Coronary artery (tissue), 2 donors: ENCODE results near the gene ZNF771.

Source experiments
- DNase-seq: peaks from one replicate; pipeline ENCODE4 v3.0.0-alpha.2; 2017; ENCODE audit warnings: low spot score
- H3K27ac ChIP-seq, 2 donors: fragments of 200-600 bp; sonication (generic); one replicate each; pipeline ENCODE4 v1.5.1; 2016 to 2019
- H3K4me3 ChIP-seq: fragments of 200-600 bp; sonication (generic); 2 replicates; pipeline ENCODE4 v1.5.1; 2016; ENCODE audit warnings: mild to moderate bottlenecking, moderate library complexity
- CTCF ChIP-seq: fragments of 200-600 bp; sonication (generic); IDR thresholded peaks from one replicate; pipeline ENCODE4 v1.5.1; 2019; ENCODE audit warnings: antibody characterized with exemption

Gene ZNF771

GRCh38 chr16:30439720-30440348 lies 32.4 kb downstream of the ZNF771 start:
- no peak for TF ChIP-seq CTCF
- H3K27ac ChIP-seq = no peak overlapping the region
- no peak for DNase-seq
- no peak overlapping the region for H3K4me3 ChIP-seq

DNA sequence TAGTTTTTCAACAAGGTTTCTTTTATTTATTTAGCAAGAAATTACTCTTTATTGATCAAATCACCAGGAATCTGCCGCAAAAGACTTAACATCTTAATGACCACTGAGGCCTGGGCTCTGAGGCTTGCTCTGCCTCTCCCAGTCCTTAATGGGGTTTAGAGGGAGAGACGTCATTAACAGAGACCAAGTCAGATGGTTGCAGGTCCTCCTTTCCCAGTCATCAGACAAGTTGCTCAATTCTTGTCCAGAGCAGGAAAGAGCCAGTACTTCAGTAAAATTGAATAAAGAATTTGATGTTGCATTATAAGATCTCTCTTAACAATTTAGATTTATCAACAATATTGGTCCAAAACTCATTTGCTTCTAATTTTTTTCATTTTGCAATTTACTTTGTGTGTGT lies 36.2 kb downstream of the ZNF771 start:
- no peak overlapping the region for H3K4me3 ChIP-seq
- no peak overlapping the region for H3K27ac ChIP-seq

GRCh38 chr16:30444231-30445148 lies 37.1 kb downstream of the ZNF771 start:
- Histone ChIP-seq H3K4me3 (peak overlapping the region; percentile 80), H3K27ac (peak overlapping the region; percentile 89 to 95)
- TF ChIP-seq CTCF = no peak
- no peak for DNase-seq

More for the DNA sequence above, 36.2 kb downstream of the ZNF771 start:
- no peak for DNase-seq
- TF ChIP-seq CTCF = no peak

GRCh38 chr16:30445149-30445407 lies 37.7 kb downstream of the ZNF771 start:
- DNase-seq = no peak
- no peak for TF ChIP-seq CTCF
- peak overlapping the region; percentile 80 for H3K4me3 ChIP-seq
- peak overlapping the region; percentile 89 to 95 for H3K27ac ChIP-seq

DNA sequence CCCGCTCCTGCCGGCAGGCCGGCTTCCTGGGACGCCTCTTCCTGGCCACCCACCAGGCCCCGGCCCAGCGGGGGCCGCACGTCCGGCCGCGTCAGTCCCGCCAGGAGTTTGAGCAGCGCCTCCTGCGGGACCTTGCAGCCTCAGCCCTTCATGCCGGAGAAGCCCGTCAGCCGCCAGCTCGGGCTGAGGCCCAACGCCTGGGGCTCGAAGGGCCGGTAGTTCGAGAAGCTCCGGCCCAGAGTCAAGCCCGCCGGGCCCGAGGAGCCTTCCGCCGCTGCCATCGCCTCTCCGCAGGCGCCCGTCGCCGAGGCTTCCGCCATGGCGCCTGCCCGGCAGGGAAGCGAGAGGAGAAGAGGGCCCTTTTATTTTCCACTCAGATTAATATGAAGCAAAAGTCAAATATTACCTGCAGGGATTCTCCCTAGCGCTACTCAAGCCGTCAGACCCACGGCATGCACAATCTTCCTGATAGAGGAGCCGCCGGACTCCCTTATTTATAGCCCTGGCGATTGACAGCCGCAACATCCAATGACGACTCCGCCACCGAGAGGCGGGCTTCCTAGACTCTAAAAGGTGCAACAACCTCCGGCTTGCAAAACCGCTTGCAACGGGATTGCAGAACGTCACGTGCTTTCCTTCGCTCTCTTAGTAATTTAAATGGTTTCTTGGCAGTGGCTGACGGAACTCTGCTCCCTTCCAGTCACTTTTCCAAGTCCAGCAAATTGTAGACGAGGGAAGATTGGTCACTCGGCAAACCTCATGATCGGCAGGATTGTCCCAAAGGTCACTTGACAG lies 38.2 kb downstream of the ZNF771 start, which contains the start of gene SEPHS2:
TSS of gene SEPHS2 (minus strand) at position 467 of the 795 bp plus-strand sequence. CDS start at position 320, 147 bp downstream.
- Histone ChIP-seq H3K4me3 (peak within 1 kb of the TSS; percentile 80), H3K27ac (peak within 1 kb of the TSS; percentile 89 to 95)
- DNase-seq = peak; percentile 96
- TF ChIP-seq CTCF = peak; percentile 25

GRCh38 chr16:30446203-30446595 lies 38.8 kb downstream of the ZNF771 start:
- peak overlapping the region; percentile 89 to 95 for H3K27ac ChIP-seq

More at GRCh38 chr16:30446203-30446595, 38.8 kb downstream of the ZNF771 start:
- peak overlapping the region; percentile 80 for H3K4me3 ChIP-seq
- TF ChIP-seq CTCF = no peak
- no peak for DNase-seq
